Lower leg skin (tissue), 3 donors: ENCODE data around the gene SUV39H2.

Source experiments
- POLR2A ChIP-seq, 2 donors: fragments of 450-650 bp; IDR thresholded peaks; one replicate each; pipeline ENCODE4 v1.6.1; 2016 to 2017; ENCODE audit warnings: antibody characterized with exemption in 2 of 2, mild to moderate bottlenecking in 1 of 2, moderate library complexity in 1 of 2
- TF ChIP-seq, protein P1 (sequence below), 3 donors: fragments of 450-650 bp; IDR thresholded peaks; one replicate each; pipeline ENCODE4 v1.5.1; 2016; ENCODE audit warnings: antibody characterized with exemption in 3 of 3, mild to moderate bottlenecking in 3 of 3, moderate library complexity in 2 of 3

DNA sequence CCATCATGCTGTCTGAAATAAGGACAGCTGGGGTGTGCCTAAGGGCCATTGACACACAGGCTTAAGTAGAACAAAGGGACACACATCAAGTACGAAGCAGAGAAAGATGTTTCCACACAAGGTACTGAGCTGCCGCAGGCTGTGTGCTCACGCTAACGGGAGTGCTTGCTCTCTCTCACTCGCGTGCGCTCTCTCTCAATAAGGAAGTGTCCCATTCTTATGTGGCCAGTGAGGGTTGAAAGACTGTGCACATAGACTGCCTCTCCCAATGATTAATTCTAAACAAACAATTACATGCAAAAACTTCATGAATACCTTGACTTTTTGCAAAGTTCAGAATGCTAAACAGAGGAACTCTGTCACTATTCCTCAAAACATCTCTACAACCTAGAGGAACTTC lies 45.3 kb downstream of the SUV39H2 start:
- TF ChIP-seq, protein P1, sequence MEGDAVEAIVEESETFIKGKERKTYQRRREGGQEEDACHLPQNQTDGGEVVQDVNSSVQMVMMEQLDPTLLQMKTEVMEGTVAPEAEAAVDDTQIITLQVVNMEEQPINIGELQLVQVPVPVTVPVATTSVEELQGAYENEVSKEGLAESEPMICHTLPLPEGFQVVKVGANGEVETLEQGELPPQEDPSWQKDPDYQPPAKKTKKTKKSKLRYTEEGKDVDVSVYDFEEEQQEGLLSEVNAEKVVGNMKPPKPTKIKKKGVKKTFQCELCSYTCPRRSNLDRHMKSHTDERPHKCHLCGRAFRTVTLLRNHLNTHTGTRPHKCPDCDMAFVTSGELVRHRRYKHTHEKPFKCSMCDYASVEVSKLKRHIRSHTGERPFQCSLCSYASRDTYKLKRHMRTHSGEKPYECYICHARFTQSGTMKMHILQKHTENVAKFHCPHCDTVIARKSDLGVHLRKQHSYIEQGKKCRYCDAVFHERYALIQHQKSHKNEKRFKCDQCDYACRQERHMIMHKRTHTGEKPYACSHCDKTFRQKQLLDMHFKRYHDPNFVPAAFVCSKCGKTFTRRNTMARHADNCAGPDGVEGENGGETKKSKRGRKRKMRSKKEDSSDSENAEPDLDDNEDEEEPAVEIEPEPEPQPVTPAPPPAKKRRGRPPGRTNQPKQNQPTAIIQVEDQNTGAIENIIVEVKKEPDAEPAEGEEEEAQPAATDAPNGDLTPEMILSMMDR (IDR thresholded peaks at IDR 0.05) = no peak
- TF ChIP-seq POLR2A (IDR thresholded peaks at IDR 0.05) = no peak
